Activated CD4-positive, alpha-beta memory T cell treated with anti-CD3 and anti-CD28 coated beads, Interleukin-2, amount 10 ng/mL, durations not matched to agents 7 days and 5 days (primary cell): Measurements from ENCODE around the gene NPBWR2. TPM values are rescaled to one million over a fixed set of nuclear protein-coding genes. Genes with fewer than 3 reads are reported as not detected.
A peak's percentile ranks its signal among the peaks of the same experiment; 100 is the strongest.
"Not testable (repeated sequence)": the region's sequence is repeated elsewhere in the genome, so short reads cannot be mapped to it uniquely, and the experiment has no call there.

Experiments
- CTCF ChIA-PET: fragments of 350-600 bp; sonication (Branson Sonifier 250); formaldehyde crosslinking; loops from one replicate; lab custom pipeline; 2021; ENCODE audit warnings: antibody characterized with exemption, inconsistent platforms; lab: Charles Lee
- POLR2A ChIA-PET: fragments of 350-600 bp; sonication (Branson Sonifier 250); formaldehyde crosslinking; loops from one replicate; lab custom pipeline; 2021; ENCODE audit warnings: antibody characterized with exemption; lab: Charles Lee
- DNase-seq: peaks from one replicate; pipeline ENCODE4 v3.0.0-alpha.2; 2020
- H3K27ac Mint-ChIP-seq: one replicate; pipeline ENCODE4 v1.8.0; 2021; ENCODE audit warnings: mild to moderate bottlenecking, mixed read lengths
- H3K27me3 Mint-ChIP-seq: one replicate; pipeline ENCODE4 v1.8.0; 2021; ENCODE audit warnings: mixed read lengths
- H3K36me3 Mint-ChIP-seq: one replicate; pipeline ENCODE4 v1.8.0; 2021; ENCODE audit warnings: low read depth, mixed read lengths
- H3K4me1 Mint-ChIP-seq: one replicate; pipeline ENCODE4 v1.8.0; 2021; ENCODE audit warnings: mixed read lengths
- H3K4me3 Mint-ChIP-seq: one replicate; pipeline ENCODE4 v1.8.0; 2021; ENCODE audit warnings: mild to moderate bottlenecking, mixed read lengths
- H3K9me3 Mint-ChIP-seq: one replicate; pipeline ENCODE4 v1.8.0; 2021; ENCODE audit warnings: mixed read lengths
- total RNA-seq, 2 experiments: library from RNA; stranded (reverse); gene quantifications; one replicate each; pipeline ENCODE4 v1.2.3, GENCODE V29; 2021

Gene NPBWR2
- total RNA-seq, 2 experiments from 2014 or later, result not detected

- Mint-ChIP-seq H3K4me1 (peaks cover under 1% of the 10 kb centered on the region), H3K27me3 (no peaks in the 10 kb centered on the region), H3K4me3 (no peak overlapping the region), H3K9me3 (peaks cover 9% of the 10 kb centered on the region), H3K27ac (no peak overlapping the region), H3K36me3 (peaks cover 2% of the 10 kb centered on the region)
- DNase-seq, result no peak
- ChIA-PET CTCF (interaction anchor here (0.9 kb wide), 1 partner anchor 10 kb away, joined by 3 read pairs; no protein-coding TSS in a partner anchor), POLR2A (no interaction called here)
Measured at GRCh38 chr20:64091770-64092169, 15.6 kb downstream of the NPBWR2 start.

GRCh38 chr20:64091340-64091739, 16.0 kb downstream of the NPBWR2 start:
- no peak overlapping the region for H3K27ac Mint-ChIP-seq
- ChIA-PET CTCF (interaction anchor here (0.9 to 1.1 kb wide), 2 partner anchors 11 to 25 kb away, joined by 3 read pairs; no protein-coding TSS in a partner anchor), POLR2A (no interaction called here)
- H3K36me3 Mint-ChIP-seq, result peaks cover 2% of the 10 kb centered on the region
- no peak for DNase-seq
- no peak overlapping the region for H3K4me3 Mint-ChIP-seq
- H3K4me1 Mint-ChIP-seq, result no peaks in the 10 kb centered on the region
- peaks cover 10% of the 10 kb centered on the region for H3K9me3 Mint-ChIP-seq
- H3K27me3 Mint-ChIP-seq, result peaks cover under 1% of the 10 kb centered on the region

GRCh38 chr20:64090165-64090564, 17.2 kb downstream of the NPBWR2 start:
- DNase-seq, result no peak
- Mint-ChIP-seq H3K36me3 (peaks cover 2% of the 10 kb centered on the region), H3K4me1 (no peaks in the 10 kb centered on the region), H3K27ac (no peak overlapping the region), H3K9me3 (peaks cover 10% of the 10 kb centered on the region), H3K27me3 (peaks cover 11% of the 10 kb centered on the region), H3K4me3 (no peak overlapping the region)
- ChIA-PET CTCF (interaction anchor here (1.1 kb wide), 1 partner anchor 24 kb away, joined by 3 read pairs; no protein-coding TSS in a partner anchor), POLR2A (no interaction called here)

- H3K36me3 Mint-ChIP-seq, H3K27ac Mint-ChIP-seq, H3K4me3 Mint-ChIP-seq, DNase-seq, H3K9me3 Mint-ChIP-seq, CTCF ChIA-PET, POLR2A ChIA-PET, H3K4me1 Mint-ChIP-seq: not testable (repeated sequence)
- H3K27me3 Mint-ChIP-seq, result peaks cover 20% of the 10 kb centered on the region
Measured at GRCh38 chr20:64088586-64088985, 18.8 kb downstream of the NPBWR2 start.

- H3K9me3 Mint-ChIP-seq, DNase-seq, H3K4me3 Mint-ChIP-seq, H3K27ac Mint-ChIP-seq, H3K36me3 Mint-ChIP-seq, POLR2A ChIA-PET: not testable (repeated sequence)
- H3K27me3 Mint-ChIP-seq, result peaks cover 27% of the 10 kb centered on the region
- CTCF ChIA-PET, result interaction anchor here (4.4 kb wide), 1 partner anchor 33 kb away, joined by 34 read pairs; no protein-coding TSS in a partner anchor
- peaks cover 12% of the 10 kb centered on the region for H3K4me1 Mint-ChIP-seq
Measured at GRCh38 chr20:64087226-64087825, 20.0 kb downstream of the NPBWR2 start.

GRCh38 chr20:64086801-64087200, 20.6 kb downstream of the NPBWR2 start:
- no peak overlapping the region for H3K4me3 Mint-ChIP-seq
- peaks cover 32% of the 10 kb centered on the region for H3K27me3 Mint-ChIP-seq
- H3K27ac Mint-ChIP-seq, result no peak overlapping the region
- ChIA-PET CTCF (interaction anchor here (1.0 to 4.4 kb wide), 2 partner anchors 9 to 34 kb away, joined by 4 to 34 read pairs; no protein-coding TSS in a partner anchor), POLR2A (no interaction called here)
- H3K36me3 Mint-ChIP-seq, result peaks cover 2% of the 10 kb centered on the region
- peaks cover 10% of the 10 kb centered on the region for H3K9me3 Mint-ChIP-seq
- peaks cover 17% of the 10 kb centered on the region for H3K4me1 Mint-ChIP-seq
- no peak for DNase-seq

GRCh38 chr20:64084685-64085152, 22.6 kb downstream of the NPBWR2 start:
- Mint-ChIP-seq H3K36me3 (peaks cover 2% of the 10 kb centered on the region), H3K4me3 (peak overlapping the region; percentile 76), H3K9me3 (peaks cover 10% of the 10 kb centered on the region), H3K4me1 (peaks cover 30% of the 10 kb centered on the region), H3K27me3 (peaks cover 36% of the 10 kb centered on the region), H3K27ac (no peak overlapping the region)
- no peak for DNase-seq
- ChIA-PET CTCF (interaction anchor here (1.5 to 4.4 kb wide), 3 partner anchors 36 to 588 kb away, joined by 4 to 34 read pairs (median 13); no protein-coding TSS in a partner anchor), POLR2A (interaction anchor here (0.8 to 1.6 kb wide), 4 partner anchors 18 to 46 kb away, joined by 3 to 4 read pairs (median 4); no protein-coding TSS in a partner anchor)

GRCh38 chr20:64083804-64084684, 23.3 kb downstream of the NPBWR2 start, which contains the start of gene LKAAEAR1:
TSS of gene LKAAEAR1 (minus strand) at chr20:64084398. CDS start at chr20:64084219, 179 bp downstream.
- no peak for DNase-seq
- ChIA-PET POLR2A (interaction anchor here (0.8 to 1.6 kb wide), 5 partner anchors 15 to 45 kb away, joined by 3 to 6 read pairs (median 4); no protein-coding TSS in a partner anchor), CTCF (interaction anchor here (0.7 to 4.4 kb wide), 12 partner anchors 9 to 587 kb away, joined by 3 to 34 read pairs (median 4); partner anchors contain the start of gene PCMTD2)
- peaks cover 31% of the 10 kb centered on the region for H3K4me1 Mint-ChIP-seq
- peaks cover 4% of the 10 kb centered on the region for H3K36me3 Mint-ChIP-seq
- peak within 1 kb of the TSS; percentile 76 for H3K4me3 Mint-ChIP-seq
- peaks cover 10% of the 10 kb centered on the region for H3K9me3 Mint-ChIP-seq
- H3K27me3 Mint-ChIP-seq, result peaks cover 36% of the 10 kb centered on the region
- H3K27ac Mint-ChIP-seq, result peak within 1 kb of the TSS; percentile 35

- no peak overlapping the region for H3K27ac Mint-ChIP-seq
- ChIA-PET POLR2A (interaction anchor here (1.2 to 1.6 kb wide), 4 partner anchors 14 to 45 kb away, joined by 3 to 6 read pairs (median 4); no protein-coding TSS in a partner anchor), CTCF (interaction anchor here (0.7 to 4.4 kb wide), 12 partner anchors 8 to 587 kb away, joined by 3 to 34 read pairs (median 4); partner anchors contain the start of gene PCMTD2)
Measured at GRCh38 chr20:64083378-64083803, 24.0 kb downstream of the NPBWR2 start.

GRCh38 chr20:64082820-64083377, 24.5 kb downstream of the NPBWR2 start:
- Mint-ChIP-seq H3K9me3 (peaks cover 6% of the 10 kb centered on the region), H3K4me1 (peaks cover 32% of the 10 kb centered on the region), H3K27me3 (peaks cover 36% of the 10 kb centered on the region), H3K36me3 (peaks cover 12% of the 10 kb centered on the region), H3K27ac (no peak overlapping the region), H3K4me3 (peak overlapping the region; percentile 66)
- ChIA-PET CTCF (interaction anchor here (0.8 to 4.4 kb wide), 10 partner anchors 7 to 203 kb away, joined by 3 to 34 read pairs (median 4); partner anchors contain the start of gene PCMTD2), POLR2A (interaction anchor here (1.2 to 1.6 kb wide), 2 partner anchors 14 to 44 kb away, joined by 4 to 6 read pairs; no protein-coding TSS in a partner anchor)
- no peak for DNase-seq

More at GRCh38 chr20:64083378-64083803, 24.0 kb downstream of the NPBWR2 start:
- Mint-ChIP-seq H3K36me3 (peaks cover 9% of the 10 kb centered on the region), H3K4me3 (peak overlapping the region; percentile 66), H3K27me3 (peaks cover 36% of the 10 kb centered on the region), H3K9me3 (peaks cover 10% of the 10 kb centered on the region), H3K4me1 (peaks cover 32% of the 10 kb centered on the region)
- DNase-seq, result peak; percentile 73

- Mint-ChIP-seq H3K4me1 (peaks cover 36% of the 10 kb centered on the region), H3K27ac (peak overlapping the region; percentile 54), H3K36me3 (peaks cover 15% of the 10 kb centered on the region), H3K9me3 (peaks cover 3% of the 10 kb centered on the region), H3K4me3 (peak overlapping the region; percentile 30), H3K27me3 (peaks cover 36% of the 10 kb centered on the region)
- no peak for DNase-seq
- POLR2A ChIA-PET, result no interaction called here
- CTCF ChIA-PET, result interaction anchor here (1.3 kb wide), 1 partner anchor 43 kb away, joined by 3 read pairs; no protein-coding TSS in a partner anchor
Measured at GRCh38 chr20:64082126-64082731, 25.1 kb downstream of the NPBWR2 start.
